ENCODE measurements around the gene HS3ST3B1.

Gene HS3ST3B1

GRCh38 chr17:14395255-14395654 is 94.4 kb downstream of the HS3ST3B1 start:
- Histone ChIP-seq H3K4me3 (ENCODE audit: insufficient read depth, low read depth, low read length, poor library complexity, severe bottlenecking) (no peak overlapping the region), H3K36me3 (ENCODE audit: control insufficient read depth, insufficient read depth, low read length) (no peaks in the 10 kb centered on the region), H3K4me1 (ENCODE audit: control insufficient read depth, insufficient read depth, low read length, poor library complexity, severe bottlenecking) (no peaks in the 10 kb centered on the region), H3K9me3 (ENCODE audit: control insufficient read depth, low read length) (peaks cover 5% of the 10 kb centered on the region), H3K27me3 (replicated peaks; ENCODE audit: control insufficient read depth, insufficient read depth, low read length, poor library complexity, severe bottlenecking) (no peaks in the 10 kb centered on the region), H3K27ac (ENCODE audit: insufficient read depth, low read length, poor library complexity, severe bottlenecking) (no peak overlapping the region)
- no peak for DNase-seq

GRCh38 chr17:14396547-14396946 is 95.7 kb downstream of the HS3ST3B1 start:
- no peaks in the 10 kb centered on the region for H3K27me3 ChIP-seq (replicated peaks; ENCODE audit: control insufficient read depth, insufficient read depth, low read length, poor library complexity, severe bottlenecking)
- no peak overlapping the region for H3K4me3 ChIP-seq (ENCODE audit: insufficient read depth, low read depth, low read length, poor library complexity, severe bottlenecking)
- no peak overlapping the region for H3K27ac ChIP-seq (ENCODE audit: insufficient read depth, low read length, poor library complexity, severe bottlenecking)
- no peaks in the 10 kb centered on the region for H3K4me1 ChIP-seq (ENCODE audit: control insufficient read depth, insufficient read depth, low read length, poor library complexity, severe bottlenecking)
- peaks cover 5% of the 10 kb centered on the region for H3K9me3 ChIP-seq (ENCODE audit: control insufficient read depth, low read length)
- no peaks in the 10 kb centered on the region for H3K36me3 ChIP-seq (ENCODE audit: control insufficient read depth, insufficient read depth, low read length)
- no peak for DNase-seq

- Histone ChIP-seq H3K27me3 (replicated peaks; ENCODE audit: control insufficient read depth, insufficient read depth, low read length, poor library complexity, severe bottlenecking) (no peaks in the 10 kb centered on the region), H3K4me1 (ENCODE audit: control insufficient read depth, insufficient read depth, low read length, poor library complexity, severe bottlenecking) (no peaks in the 10 kb centered on the region), H3K27ac (ENCODE audit: insufficient read depth, low read length, poor library complexity, severe bottlenecking) (no peak overlapping the region), H3K9me3 (ENCODE audit: control insufficient read depth, low read length) (no peaks in the 10 kb centered on the region), H3K4me3 (ENCODE audit: insufficient read depth, low read depth, low read length, poor library complexity, severe bottlenecking) (no peak overlapping the region), H3K36me3 (ENCODE audit: control insufficient read depth, insufficient read depth, low read length) (no peaks in the 10 kb centered on the region)
- no peak for DNase-seq
Observed at GRCh38 chr17:14398766-14399165, 97.9 kb downstream of the HS3ST3B1 start.

All from effector memory CD4-positive, alpha-beta T cell (primary cell).